GM18517 (cell line): ENCODE measurements around the gene APOBEC3B.
"Not testable (repeated sequence)": the region's sequence is repeated elsewhere in the genome, so short reads cannot be mapped to it uniquely, and the experiment has no call there.

Experiments used
- ATAC-seq: cut with Tn5 transposase; IDR thresholded peaks from one replicate; pipeline ENCODE4 v1.9.1; 2021; ENCODE audit warnings: mild to moderate bottlenecking, moderate library complexity; ENCODE audit not compliant: unreplicated experiment

The APOBEC3B gene

DNA sequence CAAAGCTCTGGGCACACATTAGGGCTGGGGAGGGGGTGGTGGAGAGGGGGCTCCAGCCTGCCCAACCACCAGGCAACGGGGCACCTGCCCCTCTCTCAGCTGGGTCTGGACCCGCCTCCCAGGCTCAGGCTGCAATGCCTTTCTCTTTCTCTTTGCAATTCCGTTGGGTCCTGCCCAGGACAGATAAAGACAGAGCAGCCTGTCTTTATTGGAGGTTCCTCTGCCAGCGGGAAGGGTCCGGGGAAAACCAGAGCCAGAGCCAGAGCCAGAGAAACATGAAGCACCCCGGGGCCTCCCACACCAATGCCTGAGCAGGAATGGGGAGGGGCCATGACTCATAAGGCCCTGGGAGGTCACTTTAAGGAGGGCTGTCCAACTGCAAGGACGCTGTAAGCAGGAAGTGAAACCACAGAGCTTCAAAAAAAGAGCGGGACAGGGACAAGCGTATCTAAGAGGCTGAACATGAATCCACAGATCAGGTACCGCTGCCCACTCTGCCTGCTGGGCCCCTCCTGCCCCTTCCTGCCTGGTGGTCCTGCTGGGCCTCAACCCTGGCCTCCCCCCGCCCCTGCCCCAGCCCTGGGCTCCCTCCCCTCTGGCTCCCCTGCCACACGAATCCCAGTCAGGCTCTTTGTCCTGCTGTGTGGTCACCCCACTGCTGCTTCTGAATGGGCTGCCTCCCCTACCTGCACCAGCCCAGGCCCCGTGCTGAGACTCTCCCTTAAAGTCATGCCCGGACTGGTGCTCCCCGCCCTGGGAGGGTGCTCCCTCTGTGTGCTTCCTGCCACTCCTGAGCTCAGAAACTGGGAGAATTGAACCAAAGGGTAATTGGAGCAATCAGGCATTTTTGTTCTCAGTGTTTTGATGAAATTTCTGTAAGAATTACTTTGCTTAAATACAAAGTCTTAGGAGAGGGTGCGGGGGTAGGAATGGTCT is at the start of gene APOBEC3B:
TSS of gene APOBEC3B (plus strand) at position 356 of the 936 bp plus-strand sequence. CDS start at position 463, 107 bp downstream.
- no peak for ATAC-seq

DNA sequence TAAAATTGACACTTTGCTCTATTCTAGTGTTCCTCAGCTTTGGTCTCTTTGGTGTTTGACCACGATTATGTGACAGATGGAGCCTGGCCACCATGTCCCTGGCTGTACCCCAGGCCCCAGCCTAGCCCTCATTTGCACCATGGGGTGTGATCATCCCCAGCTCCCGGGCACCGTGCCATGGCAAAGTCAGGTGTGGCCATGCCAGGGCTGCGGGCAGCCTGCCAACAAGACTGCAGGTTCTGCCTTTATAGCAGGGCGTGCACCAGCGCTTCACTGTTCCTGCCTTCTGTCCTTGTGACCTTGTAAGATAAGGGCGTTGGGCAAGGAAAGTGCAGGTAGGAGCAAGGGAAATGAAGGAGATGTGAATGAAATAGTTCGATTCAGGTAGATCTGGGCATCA is 47.1 kb upstream of the APOBEC3B start:
- ATAC-seq: no peak

DNA sequence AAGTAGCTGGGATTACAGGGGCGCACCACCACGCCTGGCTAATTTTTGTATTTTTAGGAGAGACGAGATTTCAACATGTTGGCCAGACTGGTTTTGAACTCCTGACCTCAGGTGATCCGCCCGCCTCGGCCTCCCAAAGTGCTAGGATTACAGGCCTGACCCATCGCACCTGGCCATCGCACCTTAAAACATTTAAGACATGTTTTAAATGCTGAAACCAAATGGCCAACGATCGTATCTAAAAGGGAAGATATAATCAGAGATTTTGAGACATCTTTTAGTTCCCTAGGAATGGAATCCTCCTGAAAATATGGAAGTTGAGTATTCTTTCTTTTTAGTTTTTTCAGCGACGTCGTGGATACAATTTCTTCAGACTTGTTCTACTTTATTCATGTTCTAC is 46.5 kb upstream of the APOBEC3B start:
- no peak for ATAC-seq

DNA sequence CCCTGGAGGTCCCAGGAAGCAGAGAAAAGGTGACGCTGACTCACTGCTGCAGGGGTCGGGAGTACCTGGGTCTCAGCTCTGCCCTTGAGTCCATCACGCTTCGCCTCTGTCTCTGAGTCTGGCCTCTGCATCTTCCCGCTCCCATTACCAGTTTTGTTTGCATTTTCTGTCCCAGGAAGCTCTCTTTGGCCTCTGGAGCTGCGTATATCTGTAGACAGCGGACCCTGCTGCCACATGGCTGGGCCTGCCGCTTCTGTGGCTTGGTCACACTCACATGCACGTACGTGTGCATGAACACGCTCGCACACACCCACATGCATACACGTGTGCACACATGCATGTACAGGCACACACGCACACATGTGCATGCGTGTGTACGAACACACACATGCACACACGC is 45.6 kb upstream of the APOBEC3B start:
- ATAC-seq: no peak

DNA sequence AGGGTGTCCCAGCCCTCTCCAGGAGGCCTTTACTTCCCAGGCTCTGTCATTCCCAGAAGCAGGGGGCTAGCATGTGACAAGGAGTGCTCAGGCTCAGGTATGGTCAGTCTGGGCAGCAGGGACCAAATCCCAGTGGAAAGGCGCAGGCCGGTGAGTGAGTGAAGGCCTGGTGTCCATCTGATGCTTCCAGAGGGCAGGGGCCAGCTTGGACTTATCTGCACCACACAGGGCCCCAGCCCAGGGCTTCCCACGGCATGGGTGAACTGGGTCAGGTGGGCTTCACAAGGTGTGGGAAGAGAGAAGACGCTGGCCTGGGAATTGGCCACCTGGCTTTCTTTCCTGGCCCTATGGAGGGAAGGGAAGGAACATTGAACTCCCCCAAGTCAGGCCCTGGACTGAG is 45.1 kb upstream of the APOBEC3B start:
- ATAC-seq: no peak

DNA sequence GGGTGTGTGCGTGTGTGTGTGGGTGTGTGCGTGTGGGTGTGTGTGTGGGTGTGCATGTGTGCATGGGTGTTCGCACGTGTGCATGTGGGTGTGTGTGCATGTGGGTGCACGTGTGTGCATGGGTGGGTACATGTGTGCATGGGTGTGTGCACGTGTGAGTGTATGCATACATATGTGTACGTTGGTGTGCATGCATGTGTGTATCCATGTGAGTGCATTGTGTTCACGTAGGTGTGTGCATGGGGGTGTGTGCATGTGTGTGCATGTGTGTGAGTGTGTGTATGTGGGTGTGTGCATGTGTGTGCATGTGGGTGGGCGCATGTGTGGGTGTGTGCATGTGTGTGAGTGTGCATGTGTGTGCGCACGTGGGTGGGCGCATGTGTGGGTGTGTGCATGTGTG is 44.6 kb upstream of the APOBEC3B start:
- ATAC-seq: no peak

DNA sequence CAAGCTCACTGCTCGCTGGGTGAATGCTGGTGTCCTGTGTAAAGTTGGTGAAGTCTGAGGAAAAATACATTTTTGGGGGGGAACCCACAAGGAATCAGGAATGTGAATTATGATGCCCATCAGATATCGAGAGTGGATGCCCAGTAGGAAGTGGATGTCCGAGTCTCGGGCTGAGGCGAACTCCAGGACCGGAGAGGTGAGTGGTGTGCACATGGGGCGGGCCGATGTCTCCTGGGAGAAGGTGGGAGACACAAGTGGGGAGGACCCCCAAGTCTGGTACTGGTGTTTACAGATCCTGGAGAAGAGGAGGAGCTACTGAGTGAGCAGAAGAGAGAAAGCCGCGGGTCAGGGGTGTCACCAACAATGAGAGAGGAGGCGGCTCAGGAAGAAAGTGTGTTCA is 43.9 kb upstream of the APOBEC3B start:
- ATAC-seq: no peak

DNA sequence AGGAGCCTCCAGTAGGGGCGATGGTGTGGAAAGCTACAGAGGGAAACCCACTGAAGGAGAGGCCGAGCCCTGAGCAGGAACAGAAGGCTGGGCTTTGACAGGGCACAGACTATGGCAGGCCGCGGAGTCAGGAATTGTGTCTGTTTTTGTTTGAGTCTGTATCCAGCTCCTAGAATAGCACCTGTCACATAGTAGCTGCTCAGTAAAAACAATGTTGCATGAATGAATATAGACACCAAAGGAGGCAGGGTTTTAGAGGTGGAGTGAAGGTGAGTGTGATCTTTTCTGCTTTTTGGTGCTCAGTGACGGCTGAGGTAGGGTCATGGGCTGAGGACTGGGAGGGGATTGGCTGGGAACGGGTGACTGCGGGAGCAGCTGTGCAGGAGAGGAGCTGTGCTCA is 43.2 kb upstream of the APOBEC3B start:
- ATAC-seq: no peak

DNA sequence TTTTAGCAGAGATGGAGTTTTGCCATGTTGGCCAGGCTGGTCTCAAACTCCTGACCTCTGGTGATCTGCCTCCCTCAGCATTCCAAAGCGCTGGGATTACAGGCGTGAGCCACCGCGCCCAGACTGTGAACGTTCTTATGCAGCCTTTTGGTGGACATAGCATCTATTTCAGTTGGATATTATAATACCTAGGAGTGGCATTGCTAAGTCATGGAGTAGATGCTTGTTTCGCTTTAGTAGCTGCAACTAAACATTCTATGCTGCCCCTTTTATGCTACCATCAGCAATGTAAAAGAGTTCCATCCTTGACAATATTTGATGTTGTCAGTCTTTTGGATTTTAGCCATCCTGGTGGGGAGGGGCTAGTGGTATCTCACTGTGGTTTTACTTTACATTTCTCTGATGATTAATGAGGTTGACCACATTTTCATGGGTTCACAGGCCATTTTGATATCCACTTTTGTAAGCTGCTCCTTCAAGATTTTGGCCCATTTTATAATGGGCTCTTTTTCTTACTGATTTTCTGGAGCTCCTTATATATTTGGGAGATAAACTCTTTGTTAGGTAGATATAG is 41.2 kb upstream of the APOBEC3B start:
- ATAC-seq: no peak

DNA sequence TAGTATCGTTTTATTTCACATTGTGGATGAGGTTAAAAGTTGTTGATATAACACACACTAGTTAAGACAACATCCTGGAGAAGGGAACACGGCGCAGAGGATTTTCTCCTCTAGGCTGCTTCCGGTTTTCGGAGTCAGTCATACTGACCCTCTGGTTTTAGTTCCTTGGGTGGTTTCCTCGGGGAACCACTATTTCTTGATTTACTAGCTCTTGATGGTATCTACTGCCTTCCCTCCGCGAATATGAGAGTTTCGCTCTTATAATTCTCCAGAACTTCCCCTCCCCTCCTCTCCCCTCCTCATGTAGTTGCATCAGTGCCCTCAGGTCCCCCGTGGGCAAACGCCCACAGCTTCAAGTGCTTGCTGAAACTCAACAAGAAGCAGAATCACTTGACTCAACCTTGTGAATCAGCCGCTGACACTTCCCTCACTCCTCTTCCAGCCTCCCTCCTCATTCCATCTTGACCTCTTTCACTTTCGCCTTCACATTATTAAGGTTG is 40.6 kb upstream of the APOBEC3B start:
- no peak for ATAC-seq

DNA sequence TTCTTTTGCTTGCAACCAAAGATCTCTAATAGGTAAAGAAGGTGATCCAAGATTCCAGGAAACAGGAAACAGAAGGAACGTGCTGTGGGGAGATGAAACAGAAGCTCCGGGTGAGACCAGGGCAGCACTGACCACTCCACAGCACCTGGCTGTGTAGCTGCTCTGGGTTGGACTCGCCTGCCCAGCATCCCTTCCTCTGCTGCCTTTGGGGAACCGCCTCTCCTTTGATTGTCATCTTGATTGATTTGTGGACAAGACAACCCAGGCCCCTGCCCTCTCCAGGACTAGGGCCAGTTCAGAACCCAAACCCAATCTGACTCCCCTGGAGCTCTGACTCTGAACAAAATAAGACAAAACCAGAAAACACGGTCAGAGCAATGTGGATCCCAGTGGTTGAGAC is 39.4 kb upstream of the APOBEC3B start:
- no peak for ATAC-seq

DNA sequence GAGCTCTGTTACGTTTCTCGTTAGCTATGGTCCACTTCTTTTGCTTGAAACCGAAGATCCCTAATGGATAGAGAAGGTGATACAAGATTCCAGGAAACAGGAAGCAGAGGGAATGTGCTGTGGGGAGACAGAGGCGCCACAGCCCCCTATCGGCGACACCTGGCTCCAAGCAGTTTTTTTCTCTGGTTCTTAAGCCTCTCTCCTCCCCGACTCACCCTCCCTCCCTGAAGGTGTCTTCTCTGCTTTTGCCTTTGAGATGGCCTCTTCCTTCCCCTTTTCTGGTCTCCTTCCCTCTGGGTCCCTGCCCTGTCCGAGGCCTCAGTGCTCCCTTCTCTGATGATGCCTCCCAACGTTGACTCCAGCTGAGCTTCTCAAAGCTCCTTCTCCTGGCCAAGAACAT is 38.9 kb upstream of the APOBEC3B start:
- no peak for ATAC-seq

DNA sequence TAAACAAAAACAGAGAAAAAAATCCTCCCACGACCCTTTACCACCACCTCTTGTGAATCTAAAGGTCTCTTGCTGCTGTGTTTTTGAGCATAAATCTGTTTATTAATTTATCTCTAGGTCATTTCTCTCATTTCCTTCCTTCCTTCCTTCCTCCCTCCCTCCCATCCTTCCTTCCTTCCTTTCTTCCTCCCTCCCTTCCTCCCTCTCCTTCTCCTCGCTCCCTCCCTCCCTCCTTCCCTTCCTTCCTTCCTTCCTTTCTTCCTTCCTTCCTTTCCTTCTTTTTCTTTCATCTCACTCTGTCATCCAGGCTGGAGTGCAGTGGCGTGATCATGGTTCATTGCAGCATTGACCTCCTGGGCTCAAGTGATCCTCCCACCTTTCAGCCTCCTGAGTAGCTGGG is 38.3 kb upstream of the APOBEC3B start:
- no peak for ATAC-seq

DNA sequence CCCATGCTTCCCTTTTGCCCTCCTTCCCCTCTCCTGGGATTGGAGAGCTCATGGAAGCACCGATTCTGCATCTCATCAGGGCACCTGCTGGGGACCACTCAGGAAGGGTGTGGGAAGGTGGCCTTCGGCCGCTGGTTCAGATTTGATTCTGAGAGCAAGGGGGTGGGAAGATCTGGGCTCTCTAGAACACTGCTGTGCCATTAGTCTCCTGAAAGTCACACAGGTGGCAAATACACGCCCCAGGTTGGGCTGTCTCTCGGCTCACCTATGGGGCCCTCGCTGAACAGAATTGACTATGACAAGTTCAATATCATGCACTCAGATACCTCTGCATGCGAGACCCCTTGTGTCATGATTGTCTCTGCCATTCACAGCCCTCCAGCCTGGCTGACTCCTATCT is 37.5 kb upstream of the APOBEC3B start:
- ATAC-seq: no peak

DNA sequence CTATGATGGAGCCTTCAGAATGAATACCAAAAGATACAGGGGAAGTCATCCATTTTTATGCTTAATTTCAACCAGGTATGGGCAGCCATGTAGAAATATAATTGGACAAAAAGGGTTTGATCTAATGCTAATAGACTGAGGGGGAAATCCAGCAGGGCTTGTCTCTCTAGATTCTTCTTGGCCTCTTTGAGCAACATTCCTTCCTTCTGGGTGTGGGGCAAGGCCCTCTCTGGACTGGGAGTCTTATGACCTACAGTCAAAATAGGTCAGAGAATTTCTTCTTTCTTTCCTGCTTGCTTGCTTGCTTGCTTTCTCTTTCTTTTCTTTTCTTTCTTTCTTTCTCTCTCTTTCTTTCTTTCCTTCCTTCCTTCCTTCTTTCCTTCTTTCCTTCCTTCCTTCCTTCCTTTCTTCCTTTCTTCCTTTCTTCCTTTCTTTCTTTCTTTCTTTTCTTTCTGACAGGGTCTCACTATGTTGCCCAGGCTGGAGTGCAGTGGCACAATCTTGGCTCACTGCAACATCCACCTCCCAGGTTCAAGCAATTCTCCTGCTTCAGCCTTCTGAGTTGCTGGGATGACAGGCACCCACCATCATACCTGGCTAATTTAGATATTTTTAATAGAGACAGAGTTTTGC is 36.3 kb upstream of the APOBEC3B start:
- ATAC-seq: not testable (repeated sequence)

DNA sequence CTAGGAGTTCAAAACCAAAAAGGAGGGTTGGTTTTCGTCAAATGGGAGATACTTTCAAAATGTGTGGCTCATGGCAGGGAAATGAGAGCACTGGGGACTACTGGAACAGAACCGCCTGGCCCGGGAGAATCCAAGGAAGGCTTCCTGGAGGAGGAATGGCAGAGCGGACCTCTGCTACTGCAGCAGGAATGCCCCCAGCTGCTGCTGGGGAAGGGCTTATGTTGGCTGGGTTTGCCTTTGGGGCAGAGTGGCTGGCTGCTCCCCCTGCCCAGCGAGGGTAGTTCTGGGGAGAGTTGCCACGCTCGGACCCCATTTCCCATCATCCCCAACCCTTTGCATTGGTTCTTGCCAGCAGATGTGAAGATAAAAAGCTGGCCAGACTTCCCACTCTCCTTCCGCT is 35.4 kb upstream of the APOBEC3B start:
- ATAC-seq: no peak

DNA sequence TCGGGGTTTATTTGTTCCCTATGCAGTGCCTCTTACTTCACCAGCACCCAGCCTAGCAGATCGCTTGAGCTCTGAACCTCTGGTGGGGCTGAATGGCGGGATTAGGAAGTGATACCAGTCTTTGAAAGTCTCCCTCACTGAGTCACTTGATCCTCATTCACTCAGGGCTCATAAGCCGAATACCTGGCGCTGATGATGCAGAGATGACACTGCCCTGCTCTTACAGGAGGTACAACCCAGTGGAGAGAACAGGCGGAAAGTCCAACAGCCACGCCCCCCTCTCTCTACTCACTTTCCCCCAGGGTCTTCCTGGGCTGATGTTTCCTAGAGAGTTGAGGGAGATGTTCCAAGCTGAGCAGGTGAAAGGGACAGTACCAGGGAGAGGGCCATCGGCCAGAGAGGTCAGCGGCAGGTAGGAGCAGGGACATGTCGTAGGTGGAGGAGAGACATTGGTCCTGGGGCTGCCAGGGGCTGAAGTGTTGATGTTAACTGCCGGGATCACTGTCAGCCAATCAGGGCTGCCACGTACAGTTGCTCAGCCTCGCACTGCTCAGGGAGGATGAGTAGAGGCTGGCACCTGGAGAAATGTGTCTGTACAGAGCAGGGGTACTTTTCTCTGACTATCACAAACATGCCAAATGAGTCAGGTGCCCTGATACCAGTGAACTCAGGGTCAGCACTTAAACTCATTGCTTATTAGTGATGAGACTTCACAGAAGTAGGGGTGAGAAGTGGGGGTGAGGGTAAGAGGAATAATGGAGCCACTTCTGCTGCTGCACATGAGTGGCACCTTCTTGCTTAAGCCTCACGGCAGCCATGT is 34.6 kb upstream of the APOBEC3B start:
- ATAC-seq: no peak

DNA sequence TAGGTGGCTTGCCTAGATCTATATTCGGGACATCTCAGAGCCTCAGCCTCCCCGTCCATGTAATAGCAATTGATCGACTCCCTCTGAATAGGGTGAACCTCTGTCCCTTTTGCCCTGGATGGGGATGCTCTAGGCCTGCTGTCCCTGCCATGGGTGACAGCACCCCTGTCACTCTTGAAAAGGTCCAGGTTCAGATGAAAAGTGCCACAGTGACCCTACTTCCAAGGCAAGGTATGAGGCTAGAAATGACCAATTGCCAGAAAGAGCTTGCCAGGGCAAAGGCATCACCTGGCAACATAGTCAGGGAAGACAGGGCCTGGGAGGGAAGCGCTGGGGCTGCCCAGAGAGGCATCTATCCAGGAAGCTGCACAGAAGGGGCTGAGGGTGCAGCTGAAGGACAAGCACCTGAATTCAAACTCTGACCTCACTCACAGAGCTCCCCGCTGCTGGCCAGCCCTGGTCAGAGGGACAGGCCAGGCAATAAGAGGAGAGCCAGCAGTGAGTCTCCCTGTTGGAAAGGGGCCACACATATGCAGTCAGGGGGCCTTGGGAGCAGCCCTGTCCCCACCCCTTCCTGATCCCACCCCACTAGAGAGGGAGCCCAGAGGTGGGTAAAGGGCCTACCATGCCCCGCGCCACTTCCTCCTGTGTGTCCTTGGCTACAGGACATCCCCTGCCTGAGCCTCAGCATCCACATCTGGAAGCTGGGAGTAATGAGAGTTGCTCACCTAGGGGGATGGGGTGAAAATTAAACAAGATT is 33.8 kb upstream of the APOBEC3B start:
- ATAC-seq: no peak

DNA sequence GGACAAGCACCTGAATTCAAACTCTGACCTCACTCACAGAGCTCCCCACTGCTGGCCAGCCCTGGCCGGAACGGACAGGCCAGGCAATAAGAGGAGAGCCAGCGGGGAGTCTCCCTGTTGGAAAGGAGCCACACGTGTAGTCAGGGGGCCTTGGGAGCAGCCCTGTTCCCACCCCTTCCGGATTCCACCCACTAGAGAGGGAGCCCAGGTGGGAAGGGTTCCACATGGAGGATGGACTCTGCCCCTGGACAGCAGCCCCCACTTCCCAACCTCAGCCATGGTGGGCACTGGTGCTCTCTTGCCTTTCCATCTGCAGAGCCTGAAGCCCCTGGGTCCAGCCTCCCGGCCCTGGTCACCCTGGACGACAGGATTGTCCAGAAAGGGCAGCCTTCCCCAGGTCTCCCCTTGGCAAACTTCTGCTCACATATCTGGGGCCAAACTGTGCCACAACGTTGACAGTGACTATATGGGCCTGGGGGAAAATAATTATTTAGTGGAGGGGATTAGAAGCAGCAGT is 32.2 kb upstream of the APOBEC3B start:
- no peak for ATAC-seq
